Stimulated activated CD4-positive, alpha-beta T cell treated with anti-CD3 and anti-CD28 coated beads, Interleukin-15, amount 100 ng/mL, for 24 hours (primary cell): Measurements from ENCODE around the gene TLCD3B.

Experiments used
- DNase-seq: peaks from one replicate; pipeline ENCODE4 v3.0.0-alpha.2; 2020

TLCD3B gene

DNA sequence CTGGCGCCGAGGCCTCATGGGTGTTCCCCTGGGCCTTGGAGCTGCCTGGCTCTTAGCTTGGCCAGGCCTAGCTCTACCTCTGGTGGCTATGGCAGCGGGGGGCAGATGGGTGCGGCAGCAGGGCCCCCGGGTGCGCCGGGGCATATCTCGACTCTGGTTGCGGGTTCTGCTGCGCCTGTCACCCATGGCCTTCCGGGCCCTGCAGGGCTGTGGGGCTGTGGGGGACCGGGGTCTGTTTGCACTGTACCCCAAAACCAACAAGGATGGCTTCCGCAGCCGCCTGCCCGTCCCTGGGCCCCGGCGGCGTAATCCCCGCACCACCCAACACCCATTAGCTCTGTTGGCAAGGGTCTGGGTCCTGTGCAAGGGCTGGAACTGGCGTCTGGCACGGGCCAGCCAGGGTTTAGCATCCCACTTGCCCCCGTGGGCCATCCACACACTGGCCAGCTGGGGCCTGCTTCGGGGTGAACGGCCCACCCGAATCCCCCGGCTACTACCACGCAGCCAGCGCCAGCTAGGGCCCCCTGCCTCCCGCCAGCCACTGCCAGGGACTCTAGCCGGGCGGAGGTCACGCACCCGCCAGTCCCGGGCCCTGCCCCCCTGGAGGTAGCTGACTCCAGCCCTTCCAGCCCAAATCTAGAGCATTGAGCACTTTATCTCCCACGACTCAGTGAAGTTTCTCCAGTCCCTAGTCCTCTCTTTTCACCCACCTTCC is 43.5 kb downstream of the TLCD3B start:
- no peak for DNase-seq

DNA sequence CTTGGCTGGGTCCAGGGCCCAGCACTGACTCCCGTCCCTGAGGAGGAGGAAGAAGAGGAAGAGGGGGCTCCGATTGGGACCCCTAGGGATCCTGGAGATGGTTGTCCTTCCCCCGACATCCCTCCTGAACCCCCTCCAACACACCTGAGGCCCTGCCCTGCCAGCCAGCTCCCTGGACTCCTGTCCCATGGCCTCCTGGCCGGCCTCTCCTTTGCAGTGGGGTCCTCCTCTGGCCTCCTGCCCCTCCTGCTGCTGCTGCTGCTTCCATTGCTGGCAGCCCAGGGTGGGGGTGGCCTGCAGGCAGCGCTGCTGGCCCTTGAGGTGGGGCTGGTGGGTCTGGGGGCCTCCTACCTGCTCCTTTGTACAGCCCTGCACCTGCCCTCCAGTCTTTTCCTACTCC is 44.1 kb downstream of the TLCD3B start:
- no peak for DNase-seq

- DNase-seq, result no peak
These were observed 44.8 kb downstream of the TLCD3B start for GRCh38 chr16:29986231-29986630.

GRCh38 chr16:29985271-29985811 is 45.7 kb downstream of the TLCD3B start:
- DNase-seq, result no peak

DNA sequence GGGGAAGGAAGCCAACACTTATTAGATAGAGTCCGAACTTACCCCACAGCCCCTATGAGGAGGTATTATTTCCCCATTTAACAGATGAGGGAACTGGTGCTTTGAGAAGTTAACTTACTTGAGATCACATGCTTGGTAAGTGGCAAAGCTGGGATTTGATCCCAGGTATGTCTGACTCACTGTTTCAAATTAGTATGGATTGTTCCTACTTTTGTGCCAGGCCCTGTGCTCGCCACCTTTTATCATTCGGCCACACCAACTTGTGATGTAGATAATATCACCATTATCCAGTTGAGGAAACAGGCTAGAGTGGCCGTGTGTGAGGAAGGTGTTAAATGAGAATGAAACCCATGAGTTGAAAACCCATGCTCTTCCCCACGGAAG is 46.3 kb downstream of the TLCD3B start:
- no peak for DNase-seq

- DNase-seq, result no peak
These were observed 46.8 kb downstream of the TLCD3B start for GRCh38 chr16:29984137-29984763.

- no peak for DNase-seq
These were observed 47.5 kb downstream of the TLCD3B start for GRCh38 chr16:29983420-29984136.

- no peak for DNase-seq
These were observed 48.3 kb downstream of the TLCD3B start for GRCh38 chr16:29982560-29983419.

DNA sequence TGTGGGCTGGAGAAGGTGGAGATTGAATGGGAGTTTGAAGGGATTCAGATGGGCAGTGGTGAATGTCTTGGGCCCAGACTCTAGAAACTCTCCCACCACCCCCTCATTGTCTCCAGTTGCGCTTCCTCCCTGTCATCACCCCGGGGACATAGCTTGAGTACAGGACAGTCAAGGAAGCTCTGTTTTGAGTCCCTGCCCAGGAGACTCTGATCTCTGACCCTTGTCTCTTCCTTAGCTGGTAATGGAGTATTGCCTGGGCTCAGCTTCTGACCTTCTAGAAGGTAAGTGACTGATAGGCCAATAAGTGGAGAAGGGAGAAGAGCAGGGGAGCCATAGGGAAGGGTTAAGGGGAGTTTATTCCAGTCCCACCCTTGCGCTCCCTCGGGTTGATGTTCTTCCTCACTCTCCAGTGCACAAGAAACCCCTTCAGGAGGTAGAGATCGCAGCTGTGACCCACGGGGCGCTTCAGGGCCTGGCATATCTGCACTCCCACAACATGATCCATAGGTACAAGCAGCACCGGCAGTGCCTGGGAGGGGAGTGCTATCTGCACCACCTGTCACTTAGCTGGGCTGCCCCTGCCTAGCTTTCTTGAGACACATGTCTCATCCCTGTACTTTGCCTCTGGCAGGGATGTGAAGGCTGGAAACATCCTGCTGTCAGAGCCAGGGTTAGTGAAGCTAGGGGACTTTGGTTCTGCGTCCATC is 52.4 kb downstream of the TLCD3B start:
- no peak for DNase-seq

DNA sequence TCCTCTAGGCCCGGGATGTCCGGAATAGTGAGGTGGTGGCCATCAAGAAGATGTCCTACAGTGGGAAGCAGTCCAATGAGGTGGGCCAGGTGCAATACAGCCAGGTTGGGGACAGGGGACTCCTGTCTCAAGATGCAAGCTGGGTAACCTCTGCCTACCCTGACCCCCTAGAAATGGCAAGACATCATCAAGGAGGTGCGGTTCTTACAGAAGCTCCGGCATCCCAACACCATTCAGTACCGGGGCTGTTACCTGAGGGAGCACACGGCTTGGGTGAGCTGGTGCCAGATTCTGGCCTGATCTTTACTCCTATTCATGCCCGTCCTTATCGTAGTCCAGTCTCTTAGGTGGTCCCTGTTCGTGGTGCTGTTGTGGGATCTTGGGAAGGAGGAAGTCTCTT is 53.0 kb downstream of the TLCD3B start:
- DNase-seq, result no peak

DNA sequence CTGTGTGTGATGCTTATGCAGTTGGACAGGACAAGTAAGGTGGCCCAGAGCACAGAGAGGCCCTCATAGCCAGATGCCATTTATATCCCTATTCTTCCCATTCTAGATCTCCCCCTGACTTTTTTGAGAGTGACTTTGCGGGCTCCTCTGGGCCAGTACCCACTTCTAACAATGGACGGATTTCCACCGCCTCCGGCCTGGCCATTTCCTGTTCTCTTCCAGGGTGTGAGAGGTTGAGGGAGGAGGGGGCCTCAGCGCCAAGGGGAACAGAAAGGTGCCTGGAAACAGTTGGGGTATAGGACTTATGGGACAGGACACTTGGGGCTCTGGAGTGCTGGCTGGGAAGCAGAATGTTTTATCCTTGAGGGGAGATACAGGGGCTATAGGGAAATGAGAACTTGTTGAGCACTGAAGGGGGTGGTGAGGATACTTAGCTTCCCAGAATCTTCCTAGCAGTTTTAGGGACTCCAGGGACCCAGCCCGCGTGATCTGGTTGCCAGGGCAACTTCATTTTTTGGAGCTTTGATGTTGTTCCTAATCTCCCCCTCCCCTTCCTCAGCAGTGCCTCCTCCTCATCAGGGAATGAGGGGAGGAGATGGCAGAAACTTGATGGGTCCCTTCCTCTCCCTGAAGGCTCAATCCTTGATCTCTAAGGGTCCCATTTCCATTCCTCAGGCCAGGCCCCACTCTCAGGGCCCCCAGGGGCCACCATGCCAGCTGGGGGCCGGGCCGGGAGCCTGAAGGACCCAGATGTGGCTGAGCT is 53.8 kb downstream of the TLCD3B start:
- no peak for DNase-seq

GRCh38 chr16:29975811-29976511 is 55.1 kb downstream of the TLCD3B start:
- DNase-seq, result no peak

- DNase-seq, result no peak
These were observed 55.9 kb downstream of the TLCD3B start for GRCh38 chr16:29975134-29975538.
